ENCODE measurements around the gene DPP3.

The DPP3 gene

DNA sequence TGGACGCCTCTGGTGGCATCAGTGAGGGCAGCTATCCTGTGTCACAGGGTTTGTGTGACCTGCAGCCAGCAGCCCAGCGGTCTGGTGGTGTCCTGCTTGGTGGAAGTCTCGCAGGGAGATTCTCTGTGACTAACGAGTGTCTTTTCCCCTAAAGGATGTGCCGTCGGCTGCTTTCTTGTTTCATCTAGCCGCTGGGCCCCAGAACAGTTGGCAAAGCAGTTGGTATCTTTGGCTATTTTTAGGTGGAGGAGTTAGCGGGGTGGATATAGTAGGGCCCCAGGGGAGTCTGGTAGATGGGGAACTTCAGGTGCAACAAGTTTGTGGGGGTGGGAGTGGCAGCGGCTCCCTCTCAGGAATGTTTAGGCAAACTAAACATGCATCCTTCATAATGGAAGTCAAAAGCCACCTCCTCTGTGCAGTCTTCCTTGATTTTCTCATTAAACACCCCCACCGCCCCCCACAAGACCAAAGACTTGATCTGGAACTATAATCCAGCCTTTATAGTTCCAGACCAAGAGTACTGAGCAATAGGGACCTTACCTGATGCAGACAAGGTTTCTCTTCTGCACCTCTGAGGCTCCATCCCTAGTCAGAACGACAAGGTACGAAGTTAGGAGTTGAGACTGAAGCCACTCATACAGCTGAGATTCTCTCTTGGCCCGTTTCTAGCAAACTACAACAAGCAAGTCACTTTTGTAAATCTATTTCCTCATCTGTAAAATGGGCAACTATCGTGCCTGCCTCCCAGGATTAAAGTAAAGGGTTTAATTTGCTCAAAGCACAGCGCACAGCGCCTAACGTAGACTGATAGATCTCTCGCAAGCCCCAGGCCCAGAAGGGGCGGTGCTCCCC is 14.6 kb upstream of the DPP3 start:
- no peak for DNase-seq

DNA sequence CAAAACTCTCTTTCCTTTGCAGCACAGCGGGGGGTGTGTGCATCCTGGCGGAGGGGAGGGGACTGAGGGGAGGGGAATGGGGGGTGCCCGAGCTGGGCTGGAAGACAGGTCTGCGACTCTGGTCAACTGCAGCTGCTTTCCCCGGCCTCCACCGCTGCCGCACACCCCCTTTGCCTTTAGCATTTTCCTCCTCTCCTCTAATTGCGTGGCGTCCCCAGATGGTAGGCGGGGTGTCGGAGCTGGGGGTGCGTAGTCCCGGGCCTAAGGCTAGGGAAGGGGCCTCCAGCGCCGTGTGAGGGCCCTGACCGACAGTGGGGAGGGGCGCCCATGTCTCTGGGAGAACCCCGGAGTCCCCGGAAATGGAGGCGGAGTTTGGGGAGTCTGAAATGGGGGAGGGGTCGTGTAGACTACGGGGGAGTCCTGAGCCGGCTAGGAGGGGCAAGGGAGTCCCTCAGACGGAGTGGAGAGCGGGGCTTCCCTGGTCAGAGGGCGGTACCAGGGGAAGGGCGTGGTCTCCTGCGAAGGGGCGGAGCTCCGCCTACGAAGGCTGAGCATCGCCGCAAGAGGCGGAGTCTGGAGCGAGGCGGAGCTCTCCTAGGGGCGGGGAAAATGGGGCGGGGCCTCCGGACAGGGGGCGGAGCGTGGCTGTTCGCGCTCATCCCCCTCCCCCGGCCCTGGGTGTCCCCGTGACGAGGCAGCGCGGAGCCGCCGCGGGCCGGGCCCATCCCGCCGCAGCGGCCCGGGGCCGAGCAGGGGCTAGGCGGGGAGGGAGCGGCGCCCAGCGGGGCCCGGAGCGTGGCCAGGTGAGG is 13.8 kb upstream of the DPP3 start, which contains the start of gene PELI3:
Gene PELI3, plus strand, starts transcription at position 681 of the 809 bp plus-strand sequence. CDS start 1,224 bp downstream, outside the sequence.
- DNase-seq, result peak; percentile 92

GRCh38 chr11:66467034-66467659 is 13.1 kb upstream of the DPP3 start:
- no peak for DNase-seq

DNA sequence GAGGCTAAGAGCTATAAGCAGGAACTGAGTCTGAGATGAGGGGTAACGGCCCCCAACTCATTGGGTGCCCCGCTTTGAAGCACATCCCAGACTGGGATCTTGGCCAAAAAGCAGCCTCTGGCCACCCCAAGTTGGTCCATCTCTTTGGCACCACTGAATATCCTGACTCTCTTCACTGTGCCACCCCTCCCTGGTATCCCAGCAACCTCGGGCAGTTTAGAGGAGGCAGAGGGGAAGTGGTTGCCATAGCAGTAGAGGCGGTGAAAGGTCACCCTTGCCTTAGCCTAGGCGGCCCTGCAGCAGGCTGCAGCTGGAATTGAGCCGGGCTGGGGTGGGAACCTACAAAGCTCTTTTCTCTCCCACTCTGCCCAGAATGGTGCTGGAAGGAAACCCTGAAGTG is 12.5 kb upstream of the DPP3 start:
- DNase-seq, result no peak

- no peak for DNase-seq
Observed at GRCh38 chr11:66468691-66469090, 11.5 kb upstream of the DPP3 start.

DNA sequence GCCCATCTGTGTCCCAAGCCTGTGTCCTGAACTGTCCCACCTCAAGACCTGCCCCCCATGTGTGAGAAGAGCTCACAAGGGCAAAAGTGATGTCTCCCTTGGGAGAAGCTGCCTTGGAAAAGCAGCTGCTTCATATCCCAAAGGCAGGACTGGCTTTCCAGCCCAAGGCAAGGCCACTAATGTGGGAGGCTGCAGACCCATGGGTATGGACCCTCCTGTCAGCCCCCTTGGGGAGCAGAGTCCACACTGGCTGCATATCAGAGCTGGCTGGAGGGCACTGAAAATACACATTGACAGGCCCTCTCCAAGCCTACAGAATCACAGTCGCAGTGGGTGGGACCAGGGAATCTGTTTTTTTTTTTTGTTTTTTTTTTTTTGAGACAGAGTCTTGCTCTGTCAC is 10.8 kb upstream of the DPP3 start:
- no peak for DNase-seq

- no peak for DNase-seq
Observed at GRCh38 chr11:66470015-66470414, 10.2 kb upstream of the DPP3 start.

DNA sequence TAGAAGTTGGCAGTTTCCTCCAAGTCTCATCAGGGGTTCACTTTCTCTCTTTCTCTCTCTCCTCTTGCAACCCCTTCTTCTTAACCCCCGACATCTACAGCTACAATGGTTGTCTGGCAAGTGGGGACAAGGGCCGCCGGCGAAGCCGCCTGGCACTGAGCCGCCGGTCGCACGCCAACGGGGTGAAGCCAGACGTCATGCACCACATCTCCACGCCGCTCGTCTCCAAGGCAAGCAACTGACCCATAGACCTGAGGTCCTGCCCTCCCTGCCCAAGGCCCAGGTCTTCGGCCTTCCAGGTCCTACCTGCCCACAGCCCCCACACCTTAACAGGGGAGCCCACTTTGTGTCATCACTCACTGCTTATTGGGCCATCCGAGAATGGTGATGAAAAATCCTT is 9.1 kb upstream of the DPP3 start:
- no peak for DNase-seq

DNA sequence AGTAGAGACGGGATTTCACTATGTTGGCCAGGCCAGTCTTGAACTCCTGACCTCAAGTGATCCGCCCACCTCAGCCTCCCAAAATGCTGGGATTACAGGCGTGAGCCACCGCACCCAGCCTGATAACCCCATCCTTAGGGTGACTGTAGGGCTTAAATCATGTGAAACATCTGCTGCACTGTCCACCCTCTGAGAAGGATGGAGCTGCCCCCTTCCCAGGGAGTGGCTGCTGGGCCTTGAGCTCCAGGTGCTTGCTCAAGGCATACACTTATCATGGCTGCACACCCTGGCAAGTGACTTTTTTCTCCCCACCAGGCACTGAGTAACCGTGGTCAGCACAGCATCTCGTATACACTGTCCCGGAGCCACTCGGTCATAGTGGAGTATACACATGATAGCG is 8.2 kb upstream of the DPP3 start:
- DNase-seq, result no peak

- DNase-seq, result no peak
Observed at GRCh38 chr11:66473167-66473566, 7.1 kb upstream of the DPP3 start.

GRCh38 chr11:66473608-66474515 is 6.4 kb upstream of the DPP3 start:
- no peak for DNase-seq

DNA sequence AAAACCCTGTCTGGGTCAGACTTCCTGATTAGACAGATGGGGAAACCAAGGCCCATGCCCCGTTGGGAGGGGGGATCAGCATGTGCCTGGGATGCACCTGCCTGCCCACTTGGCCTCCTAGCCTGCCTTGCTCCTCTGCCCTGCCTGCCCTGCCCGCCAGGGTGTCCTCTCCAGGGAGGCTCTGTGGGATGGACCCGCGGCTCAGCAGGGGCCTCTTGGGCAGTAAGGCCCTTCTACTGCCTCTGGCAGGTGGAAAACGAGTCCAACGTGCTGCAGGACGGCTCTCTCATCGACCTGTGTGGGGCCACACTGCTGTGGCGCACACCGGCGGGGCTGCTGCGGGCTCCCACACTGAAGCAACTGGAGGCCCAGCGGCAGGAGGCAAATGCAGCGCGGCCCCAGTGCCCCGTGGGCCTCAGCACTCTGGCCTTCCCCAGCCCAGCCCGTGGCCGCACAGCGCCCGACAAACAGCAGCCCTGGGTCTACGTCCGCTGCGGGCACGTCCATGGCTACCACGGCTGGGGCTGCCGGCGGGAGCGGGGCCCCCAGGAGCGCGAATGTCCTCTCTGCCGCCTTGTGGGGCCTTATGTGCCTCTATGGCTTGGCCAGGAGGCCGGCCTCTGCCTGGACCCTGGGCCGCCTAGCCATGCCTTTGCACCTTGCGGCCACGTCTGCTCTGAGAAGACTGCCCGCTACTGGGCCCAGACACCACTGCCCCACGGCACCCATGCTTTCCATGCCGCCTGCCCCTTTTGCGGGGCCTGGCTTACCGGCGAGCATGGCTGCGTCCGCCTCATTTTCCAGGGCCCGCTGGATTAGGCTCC is 4.7 kb upstream of the DPP3 start:
- DNase-seq, result no peak

- no peak for DNase-seq
Observed at GRCh38 chr11:66476173-66476840, 3.9 kb upstream of the DPP3 start.

GRCh38 chr11:66476841-66477251 is 3.4 kb upstream of the DPP3 start:
- DNase-seq, result no peak

DNA sequence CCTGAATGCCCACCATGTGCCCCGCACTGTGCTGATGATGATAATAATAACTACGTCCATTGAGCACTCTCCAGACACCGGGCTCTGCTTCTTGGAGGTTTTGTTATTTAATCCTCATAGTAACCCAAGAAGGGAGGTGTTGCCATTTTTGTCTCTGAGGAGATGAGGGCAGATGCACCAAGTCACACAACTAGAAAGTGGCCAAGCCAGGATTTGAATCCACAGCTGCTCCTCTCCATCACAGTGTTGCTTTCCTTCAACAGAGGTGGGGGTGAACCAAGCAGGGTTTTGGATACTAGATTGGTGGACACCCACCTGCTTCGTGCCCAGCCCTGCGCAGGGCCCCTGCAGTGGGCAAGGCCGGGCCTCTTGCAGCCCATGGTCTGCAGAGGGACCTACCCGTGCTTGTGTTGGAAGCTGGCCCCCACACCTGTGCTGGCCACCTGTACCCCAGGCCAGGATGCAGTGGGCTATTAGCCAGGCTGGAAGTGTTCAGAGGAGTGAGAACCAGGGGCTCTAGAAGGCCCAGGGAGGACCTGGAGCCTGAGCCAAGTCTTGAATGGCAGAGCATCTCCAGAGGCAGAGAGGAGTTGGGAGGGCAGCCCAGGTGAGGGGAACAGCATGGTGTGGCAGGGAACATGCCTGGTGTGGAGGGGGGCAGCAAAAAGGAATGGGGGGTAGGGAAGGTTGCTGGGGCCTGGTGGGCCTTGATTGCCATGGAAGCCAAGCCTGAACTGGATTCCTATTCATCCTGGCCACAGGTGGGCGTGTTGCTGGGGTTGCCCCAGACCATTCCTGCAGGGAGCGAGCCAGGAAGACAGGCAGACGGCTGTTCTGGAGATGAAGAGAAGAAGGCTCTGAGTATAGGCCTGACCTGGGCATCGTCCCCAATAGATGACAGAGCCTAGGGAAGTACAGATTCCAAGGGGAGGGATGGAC is 2.7 kb upstream of the DPP3 start:
- no peak for DNase-seq

DNA sequence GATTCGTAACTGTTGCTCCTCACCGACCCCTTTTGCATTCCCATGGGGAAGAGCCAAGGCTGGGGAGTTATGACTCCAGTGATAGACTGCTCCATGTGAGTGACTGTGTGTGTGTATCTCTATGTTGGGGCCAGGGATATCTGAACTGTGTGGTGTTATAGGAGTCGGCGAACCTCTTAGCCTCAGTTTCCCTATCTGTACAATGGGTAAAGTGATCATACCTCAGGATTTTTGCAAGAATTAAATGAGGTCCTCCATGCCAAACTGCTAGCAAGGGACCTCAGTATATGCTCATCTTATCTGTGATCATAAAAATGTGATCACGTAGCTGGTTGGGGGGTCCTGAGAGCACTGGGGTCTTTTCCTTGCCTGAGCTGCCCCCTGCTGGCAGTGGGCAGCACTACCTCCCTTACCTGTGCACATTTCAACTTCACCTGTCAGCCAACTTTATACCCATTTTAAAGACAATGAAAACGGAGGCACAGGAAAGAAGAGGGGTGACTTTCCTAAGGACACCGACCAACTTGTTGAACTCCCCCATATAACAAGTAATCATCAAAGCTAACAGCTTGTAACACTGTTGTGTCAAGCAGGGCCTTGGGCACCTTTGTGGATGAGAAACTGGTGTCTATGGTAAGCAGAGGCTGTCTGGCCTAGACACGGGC is 1.4 kb upstream of the DPP3 start:
- no peak for DNase-seq

DNA sequence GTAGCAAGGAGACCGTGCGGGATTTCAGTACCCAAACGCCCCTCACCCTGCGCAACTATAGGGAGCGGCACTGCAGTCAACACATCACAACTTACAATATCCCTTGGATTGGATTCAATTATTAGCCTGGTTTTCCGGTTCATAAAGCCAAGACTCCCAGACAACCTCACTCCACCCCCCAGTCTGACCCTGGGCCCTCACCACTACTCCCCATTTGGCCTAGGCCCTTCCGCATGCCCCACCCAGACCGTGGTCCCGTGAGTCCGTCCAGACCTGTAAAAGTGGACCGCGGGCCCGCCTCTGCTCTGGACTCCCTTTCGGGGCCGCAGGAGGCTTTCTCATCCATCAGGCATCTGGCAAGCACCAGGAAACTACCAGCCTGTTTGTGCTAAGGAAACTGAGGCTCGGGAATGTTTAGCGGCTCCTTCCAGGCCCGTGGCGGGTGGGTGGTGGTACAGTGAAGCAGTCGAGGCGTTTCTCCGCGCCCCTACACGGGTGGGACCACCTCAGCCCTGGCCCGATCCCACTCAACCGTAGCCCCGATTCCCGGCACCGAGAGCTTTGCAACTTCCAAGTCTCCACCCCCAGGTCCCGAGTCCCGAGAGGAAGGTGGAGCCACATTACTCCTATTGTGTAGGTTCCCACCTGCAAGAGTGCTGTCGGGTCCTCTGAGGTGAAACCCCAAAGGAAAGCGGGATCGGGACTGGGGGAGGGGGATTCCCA is 679 bp upstream of the DPP3 start:
- peak; percentile 82 for DNase-seq

DNA sequence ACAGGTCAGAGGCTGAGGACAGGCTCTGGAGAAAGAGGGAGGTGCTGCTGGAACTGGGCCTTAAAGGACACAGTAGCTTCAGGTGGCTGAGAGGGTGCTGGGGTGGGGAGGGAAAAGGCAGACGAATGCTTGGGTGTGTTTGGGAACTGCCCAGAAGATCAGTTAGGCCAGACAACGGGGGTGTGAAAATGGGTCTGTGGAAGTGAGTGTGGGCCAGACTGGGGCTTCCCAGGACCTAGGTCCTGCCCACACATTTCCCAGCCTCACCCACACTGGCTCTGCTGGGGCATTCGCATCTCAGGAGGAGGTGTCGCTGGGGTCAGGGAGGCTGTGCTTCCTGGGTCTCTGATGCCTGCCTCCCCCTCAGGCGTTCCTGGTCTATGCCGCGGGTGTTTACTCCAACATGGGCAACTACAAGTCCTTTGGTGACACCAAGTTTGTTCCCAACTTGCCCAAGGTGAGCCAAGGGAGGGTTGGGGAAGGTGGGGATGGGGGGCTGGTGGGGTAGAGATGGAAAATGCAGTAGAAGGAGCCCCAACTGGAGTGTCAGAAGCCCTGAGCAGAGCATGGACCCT is 4.7 kb downstream of the DPP3 start:
- no peak for DNase-seq
